HepG2 (cell line): ENCODE results near the gene SGCB. TPM values are rescaled to one million over a fixed set of nuclear protein-coding genes. Genes with fewer than 3 reads are reported as not detected.

Source experiments
- ASH2L ChIP-seq: fragments of 300-600, 200-600 bp; sonication (generic); IDR thresholded peaks from 2 replicates; pipeline ENCODE4 v1.7.0; 2017; ENCODE audit warnings: low read depth, mild to moderate bottlenecking, moderate library complexity, mixed read lengths, low read length; ENCODE audit not compliant: insufficient read length
- CAMTA2 ChIP-seq: sonication (generic); formaldehyde crosslinking; IDR thresholded peaks from 2 replicates; pipeline ENCODE4 v1.4.0; 2020; ENCODE audit warnings: mild to moderate bottlenecking, missing genetic modification reagents, borderline replicate concordance
- DRAP1 ChIP-seq: IDR thresholded peaks from 2 replicates; pipeline ENCODE4 v1.6.1; 2016; ENCODE audit warnings: missing genetic modification reagents, missing compliant biosample characterization
- GPN1 ChIP-seq: sonication (generic); formaldehyde crosslinking; IDR thresholded peaks from 2 replicates; pipeline ENCODE4 v1.5.1; 2020; ENCODE audit warnings: missing genetic modification reagents, borderline replicate concordance
- KDM2A ChIP-seq: sonication (generic); formaldehyde crosslinking; IDR thresholded peaks from 2 replicates; pipeline ENCODE4 v1.4.0; 2020; ENCODE audit warnings: low read depth, missing genetic modification reagents, borderline replicate concordance
- MAFG ChIP-seq: sonication (generic); formaldehyde crosslinking; IDR thresholded peaks from 2 replicates; pipeline ENCODE4 v1.5.1; 2020; ENCODE audit warnings: mild to moderate bottlenecking, missing genetic modification reagents
- PLRG1 ChIP-seq: fragments of 450-650 bp; conservative IDR thresholded peaks from 2 replicates; pipeline ENCODE4 v1.6.1; 2016
- SNAI1 ChIP-seq: sonication (generic); formaldehyde crosslinking; IDR thresholded peaks from 2 replicates; pipeline ENCODE4 v1.5.0; 2020; ENCODE audit warnings: mild to moderate bottlenecking, missing genetic modification reagents, borderline replicate concordance
- SNAPC2 ChIP-seq: sonication (generic); formaldehyde crosslinking; IDR thresholded peaks from 2 replicates; pipeline ENCODE4 v1.8.1; 2022; ENCODE audit warnings: mild to moderate bottlenecking, missing genetic modification reagents
- SP140L ChIP-seq: sonication (generic); formaldehyde crosslinking; IDR thresholded peaks from 2 replicates; pipeline ENCODE4 v1.4.0; 2020; ENCODE audit warnings: missing genetic modification reagents, borderline replicate concordance
- TEAD3 ChIP-seq: optimal IDR thresholded peaks from 2 replicates; pipeline ENCODE3; 2016; ENCODE audit warnings: borderline replicate concordance
- UBTF ChIP-seq: sonication (generic); formaldehyde crosslinking; IDR thresholded peaks from 2 replicates; pipeline ENCODE4 v1.4.0; 2020; ENCODE audit warnings: mild to moderate bottlenecking, missing genetic modification reagents
- ZBTB25 ChIP-seq: IDR thresholded peaks from 2 replicates; pipeline ENCODE4 v1.6.1; 2018; ENCODE audit warnings: missing genetic modification reagents
- ZFP36L2 ChIP-seq: sonication (generic); formaldehyde crosslinking; IDR thresholded peaks from 2 replicates; pipeline ENCODE4 v1.4.0; 2020; ENCODE audit warnings: missing genetic modification reagents
- ZNF101 ChIP-seq: sonication (generic); formaldehyde crosslinking; IDR thresholded peaks from 2 replicates; pipeline ENCODE4 v1.4.0; 2020; ENCODE audit warnings: mild to moderate bottlenecking, low read depth, missing genetic modification reagents, borderline replicate concordance
- ZNF12 ChIP-seq: sonication (generic); formaldehyde crosslinking; IDR thresholded peaks from 2 replicates; pipeline ENCODE4 v1.5.0; 2020; ENCODE audit warnings: missing genetic modification reagents
- ZNF335 ChIP-seq: sonication (generic); formaldehyde crosslinking; IDR thresholded peaks from 2 replicates; pipeline ENCODE4 v1.4.0; 2020; ENCODE audit warnings: missing genetic modification reagents
- ZNF652 ChIP-seq: IDR thresholded peaks from 2 replicates; pipeline ENCODE4 v1.6.1; 2016; ENCODE audit warnings: low read depth, borderline replicate concordance
- ZNF780A ChIP-seq: sonication (generic); formaldehyde crosslinking; IDR thresholded peaks from 2 replicates; pipeline ENCODE4 v1.8.0; 2022; ENCODE audit warnings: mild to moderate bottlenecking, missing genetic modification reagents, moderate library complexity
- ZNF790 ChIP-seq: sonication (generic); formaldehyde crosslinking; IDR thresholded peaks from 2 replicates; pipeline ENCODE4 v1.8.0; 2022; ENCODE audit warnings: missing genetic modification reagents, mild to moderate bottlenecking, borderline replicate concordance
- polyA plus RNA-seq, 8 experiments: library from polyadenylated mRNA; depleted of rRNA in 3 of 8; stranded (reverse) in 7 of 8; unstranded in 1 of 8; fragments of >200 nt; fragmentation: Illumina TruSeq in 4 of 8; extraction: Trizol in 4 of 8; gene quantifications; 2 replicates each; pipeline versions ENCODE4 v1.2.1 to v1.2.3, GENCODE V29; 2011 to 2016; ENCODE audit warnings: low read depth in 4 of 8, missing spikeins in 1 of 8, mixed read lengths in 1 of 8; ENCODE audit not compliant: insufficient read depth in 1 of 8
- total RNA-seq, 5 experiments: library from RNA; depleted of rRNA; stranded (reverse); fragments of >200 nt; fragmentation: Illumina TruSeq; extraction: Trizol; gene quantifications; 2 replicates each; pipeline ENCODE4 v1.2.3, GENCODE V29; 2016; ENCODE audit warnings: low read depth in 1 of 5
- TF ChIP-seq, protein P1 (sequence below): sonication (generic); formaldehyde crosslinking; IDR thresholded peaks from 2 replicates; pipeline ENCODE4 v1.5.0; 2020; ENCODE audit warnings: missing genetic modification reagents
- TF ChIP-seq, protein P2 (sequence below): sonication (generic); formaldehyde crosslinking; IDR thresholded peaks from 2 replicates; pipeline ENCODE4 v1.9.0; 2021; ENCODE audit warnings: missing genetic modification reagents, borderline replicate concordance

The SGCB gene
- total and polyA plus RNA-seq, 2 of the 13 experiments (the other 11 are each of a cell fraction or from before 2014, with no cell fraction given) = 2.2 to 4.8 TPM

DNA sequence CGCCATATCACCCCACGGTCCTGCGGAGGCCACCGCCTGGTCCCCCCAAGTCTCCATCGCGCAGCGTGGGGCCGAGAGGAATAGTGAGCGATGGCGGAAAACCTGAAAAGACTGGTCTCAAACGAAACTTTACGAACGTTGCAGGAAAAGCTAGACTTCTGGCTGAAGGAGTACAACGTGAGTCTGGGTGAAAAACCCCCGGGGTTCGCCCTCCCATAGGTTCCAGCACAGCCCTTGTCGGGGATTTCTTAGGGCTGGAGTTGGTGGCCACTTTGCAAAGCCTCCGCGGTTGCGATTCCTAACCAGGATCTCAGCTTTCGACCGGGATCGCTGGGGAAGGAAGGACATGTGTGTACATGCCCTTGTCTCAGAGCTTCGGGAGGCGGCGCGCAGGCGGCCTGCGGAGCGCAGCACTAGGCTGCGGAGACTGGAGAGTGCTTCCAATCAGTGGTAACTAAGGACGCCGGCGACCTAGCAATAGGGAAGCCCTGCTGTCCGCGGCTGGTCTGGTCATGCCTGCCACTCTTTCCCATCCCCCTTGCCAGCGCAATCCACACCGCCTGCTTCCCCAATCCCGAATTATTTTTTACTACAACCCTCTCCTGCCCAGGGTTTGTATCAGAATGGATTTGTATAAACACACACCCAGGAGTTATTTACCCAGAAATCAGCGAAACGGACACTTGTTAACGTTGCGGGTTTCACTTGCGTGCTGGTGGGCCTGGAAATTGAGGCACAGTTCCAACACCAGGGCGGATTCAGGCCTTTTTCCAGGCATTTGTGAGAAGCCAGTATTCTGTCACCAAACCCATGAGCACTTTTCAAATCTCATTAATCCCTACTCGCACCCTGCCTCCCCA is 13.7 kb upstream of the SGCB start (continued):
- TF ChIP-seq UBTF (CRISPR knock-in tag) = peak; percentile 83; the same call in 1 of the 2 replicates
- TF ChIP-seq ZNF790 (CRISPR knock-in tag) = 0 out of 2 replicates have a peak, but pooled peaks have one; percentile 30
- no peak for TF ChIP-seq SNAI1
- 0 out of 2 replicates have a peak, but pooled peaks have one; percentile 36 for TF ChIP-seq ZNF780A (CRISPR knock-in tag)
- TF ChIP-seq ZNF12 (CRISPR knock-in tag) = no peak
- TF ChIP-seq DRAP1 (CRISPR knock-in tag) = no peak
- TF ChIP-seq SP140L (CRISPR knock-in tag) = no peak
- TF ChIP-seq, protein P1, sequence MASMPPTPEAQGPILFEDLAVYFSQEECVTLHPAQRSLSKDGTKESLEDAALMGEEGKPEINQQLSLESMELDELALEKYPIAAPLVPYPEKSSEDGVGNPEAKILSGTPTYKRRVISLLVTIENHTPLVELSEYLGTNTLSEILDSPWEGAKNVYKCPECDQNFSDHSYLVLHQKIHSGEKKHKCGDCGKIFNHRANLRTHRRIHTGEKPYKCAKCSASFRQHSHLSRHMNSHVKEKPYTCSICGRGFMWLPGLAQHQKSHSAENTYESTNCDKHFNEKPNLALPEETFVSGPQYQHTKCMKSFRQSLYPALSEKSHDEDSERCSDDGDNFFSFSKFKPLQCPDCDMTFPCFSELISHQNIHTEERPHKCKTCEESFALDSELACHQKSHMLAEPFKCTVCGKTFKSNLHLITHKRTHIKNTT (CRISPR knock-in tag) = no peak
- TF ChIP-seq, protein P2, sequence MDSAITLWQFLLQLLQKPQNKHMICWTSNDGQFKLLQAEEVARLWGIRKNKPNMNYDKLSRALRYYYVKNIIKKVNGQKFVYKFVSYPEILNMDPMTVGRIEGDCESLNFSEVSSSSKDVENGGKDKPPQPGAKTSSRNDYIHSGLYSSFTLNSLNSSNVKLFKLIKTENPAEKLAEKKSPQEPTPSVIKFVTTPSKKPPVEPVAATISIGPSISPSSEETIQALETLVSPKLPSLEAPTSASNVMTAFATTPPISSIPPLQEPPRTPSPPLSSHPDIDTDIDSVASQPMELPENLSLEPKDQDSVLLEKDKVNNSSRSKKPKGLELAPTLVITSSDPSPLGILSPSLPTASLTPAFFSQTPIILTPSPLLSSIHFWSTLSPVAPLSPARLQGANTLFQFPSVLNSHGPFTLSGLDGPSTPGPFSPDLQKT (CRISPR knock-in tag) = no peak
- no peak for TF ChIP-seq MAFG (CRISPR knock-in tag)
- TF ChIP-seq GPN1 (CRISPR knock-in tag) = no peak
- TF ChIP-seq ZFP36L2 = no peak
- no peak for TF ChIP-seq SNAPC2
- TF ChIP-seq ZNF335 = no peak; the same call in 1 of the 2 replicates
- no peak for TF ChIP-seq ZNF652 (CRISPR knock-in tag)
- peak; percentile 46 for TF ChIP-seq ASH2L
- TF ChIP-seq ZNF101 (CRISPR knock-in tag) = no peak
- no peak for TF ChIP-seq ZBTB25 (CRISPR knock-in tag)
- TF ChIP-seq CAMTA2 (CRISPR knock-in tag) = peak; percentile 31; the same call in 1 of the 2 replicates
- TF ChIP-seq PLRG1 = no peak
- peak; percentile 88; the same call in 1 of the 2 replicates for TF ChIP-seq KDM2A
- TF ChIP-seq TEAD3 (CRISPR knock-in tag) = peak; percentile 26
